ENCODE measurements around the gene MYZAP.

The MYZAP gene

DNA sequence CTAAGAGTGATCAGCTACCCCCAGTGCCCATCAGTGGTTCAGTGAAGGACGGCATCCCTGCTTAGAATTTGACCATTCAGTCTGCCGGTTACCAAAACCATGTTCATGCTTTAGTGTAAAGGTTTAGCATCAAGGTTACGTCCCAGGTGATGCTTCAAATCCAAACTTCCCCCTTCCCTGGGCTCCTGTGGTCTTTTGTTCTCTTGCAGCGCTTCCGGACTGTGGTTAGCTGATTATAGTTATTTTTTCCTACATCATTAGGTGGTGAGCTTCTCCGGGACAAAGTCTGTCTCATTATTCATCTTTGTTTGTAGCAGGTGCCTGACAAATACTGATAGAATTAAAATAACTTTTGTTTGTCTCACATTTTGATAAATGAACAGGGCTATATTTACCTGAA is 28.3 kb upstream of the MYZAP start:
- DNase-seq, result no peak

DNA sequence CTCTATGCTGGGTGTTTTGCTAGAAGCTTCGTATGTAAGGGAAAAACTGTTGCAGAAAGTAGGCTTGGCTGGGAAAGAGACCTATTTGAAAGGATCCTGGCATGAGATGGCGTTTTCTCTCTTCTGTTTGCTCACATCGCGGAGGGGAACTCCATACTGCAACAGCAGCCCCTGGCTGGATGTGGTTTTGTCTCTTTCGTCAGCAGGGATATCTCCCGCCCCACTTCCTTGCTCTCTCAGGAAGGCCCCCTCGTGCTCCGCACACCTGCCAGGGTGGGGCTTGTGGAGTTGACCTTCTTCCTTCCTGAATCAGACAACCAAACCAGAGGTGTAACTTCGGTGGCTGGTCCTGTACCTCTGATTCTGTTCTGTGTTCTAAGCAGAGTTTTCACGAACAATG is 26.4 kb upstream of the MYZAP start:
- DNase-seq, result no peak

DNA sequence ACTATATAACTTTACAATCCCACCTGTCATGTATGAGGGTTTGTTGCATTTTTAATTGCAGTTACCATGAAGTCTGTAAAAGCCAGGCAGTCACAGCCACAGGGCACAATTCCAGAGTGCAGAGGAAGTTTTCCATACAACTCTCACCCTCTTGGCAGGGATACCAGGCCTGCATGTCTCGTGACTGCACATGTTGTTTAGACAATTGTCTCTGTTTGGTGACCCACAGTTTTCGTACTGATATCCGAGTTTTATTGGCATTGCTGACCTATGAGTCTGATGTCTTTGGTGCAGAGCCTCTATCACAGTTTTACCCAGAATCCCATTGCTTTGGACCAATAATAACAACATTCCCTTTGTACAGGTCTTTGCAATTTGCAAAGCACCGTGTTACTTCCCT is 24.9 kb upstream of the MYZAP start:
- no peak for DNase-seq

DNA sequence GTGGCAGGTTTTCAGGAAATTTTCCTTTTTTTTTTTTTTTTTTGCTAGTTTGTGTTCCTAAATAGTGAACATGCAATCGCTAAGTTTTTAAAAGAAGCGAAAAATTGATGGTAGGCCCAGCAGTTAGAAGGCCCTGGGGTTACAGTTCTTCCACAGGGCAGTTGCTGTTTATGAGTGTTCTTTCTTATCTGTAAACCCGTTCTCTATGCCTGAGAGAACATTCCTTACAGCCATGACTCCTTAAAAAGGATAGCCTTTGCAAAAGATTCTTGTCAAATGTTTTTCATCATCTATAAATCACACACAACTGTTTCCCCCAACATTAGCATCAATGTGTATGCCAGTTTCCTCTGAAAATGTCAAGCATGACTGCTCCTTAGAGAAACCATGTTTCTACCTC is 23.8 kb upstream of the MYZAP start:
- no peak for DNase-seq

DNA sequence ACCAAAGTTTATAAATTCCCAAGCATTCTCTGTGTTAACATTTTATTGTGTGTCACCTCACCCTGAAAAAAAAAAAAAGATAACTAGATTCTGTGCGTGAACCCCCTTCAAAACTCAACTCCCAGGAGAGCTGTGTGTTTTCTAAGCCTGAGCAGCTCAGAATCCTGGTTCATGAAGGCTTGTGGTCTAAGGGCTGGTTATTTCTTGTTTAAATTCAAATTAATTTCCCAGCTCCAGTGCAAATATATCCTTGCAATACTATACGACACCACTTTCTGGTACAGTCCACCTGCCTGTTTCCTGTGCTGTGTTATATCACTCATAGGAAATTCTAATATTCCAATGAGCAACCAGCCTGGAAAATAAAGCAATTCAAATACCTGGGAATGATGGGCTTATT is 23.4 kb upstream of the MYZAP start:
- no peak for DNase-seq

DNA sequence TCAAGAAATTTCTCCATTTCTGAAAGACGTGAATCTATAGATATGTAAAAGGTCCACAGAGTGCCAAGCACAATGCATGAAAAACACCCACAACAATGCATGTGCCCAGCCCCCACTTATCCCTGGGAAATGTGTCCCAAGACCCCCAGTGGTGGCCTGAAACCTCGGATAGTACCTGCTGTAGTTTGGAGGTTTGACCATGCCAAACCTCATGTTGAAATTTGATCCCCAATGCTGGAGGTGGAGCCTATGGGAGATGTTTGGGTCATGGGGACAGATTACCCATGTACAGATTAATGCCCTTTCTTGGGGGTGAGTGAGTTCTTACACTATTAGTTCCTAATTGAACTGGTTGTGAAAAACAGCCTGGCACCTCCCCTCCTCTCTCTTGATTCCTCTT is 21.4 kb upstream of the MYZAP start:
- no peak for DNase-seq

DNA sequence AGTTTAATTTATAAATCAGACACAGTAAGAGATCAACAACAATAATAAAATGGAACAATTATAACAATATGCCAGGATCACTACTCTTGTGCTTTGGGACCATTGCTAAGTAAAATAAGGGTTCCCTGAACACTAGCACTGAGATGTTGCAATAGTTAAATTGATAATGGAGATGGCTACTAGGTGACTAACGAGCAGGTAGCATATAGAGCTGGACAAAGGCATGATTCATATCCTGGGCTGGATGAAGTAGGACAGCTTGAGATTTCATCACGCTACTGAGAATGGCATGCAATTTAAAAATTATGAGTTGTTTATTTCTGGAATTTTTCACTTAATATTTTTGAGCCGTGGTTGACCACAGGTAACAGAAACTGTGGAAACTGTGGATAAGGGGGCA is 20.7 kb upstream of the MYZAP start:
- no peak for DNase-seq

DNA sequence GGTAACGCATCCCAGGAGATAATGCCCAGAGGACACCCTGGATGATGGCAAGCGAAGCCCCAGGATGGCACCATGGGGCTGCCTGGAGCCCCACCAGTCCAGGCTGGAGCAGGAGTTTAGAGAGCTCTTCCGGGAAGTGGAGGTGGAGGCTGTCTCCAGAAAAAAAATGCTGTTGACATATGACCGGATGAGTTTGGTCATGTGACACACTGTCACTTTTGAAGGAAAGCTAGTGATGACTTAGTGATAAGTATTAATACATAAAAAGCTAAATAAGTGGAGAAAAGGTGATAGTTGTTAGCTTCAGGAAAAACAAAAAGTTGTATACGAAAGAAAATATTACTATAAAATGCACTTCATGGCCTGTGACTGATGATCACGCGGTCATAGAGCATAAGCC is 20.0 kb upstream of the MYZAP start:
- no peak for DNase-seq

DNA sequence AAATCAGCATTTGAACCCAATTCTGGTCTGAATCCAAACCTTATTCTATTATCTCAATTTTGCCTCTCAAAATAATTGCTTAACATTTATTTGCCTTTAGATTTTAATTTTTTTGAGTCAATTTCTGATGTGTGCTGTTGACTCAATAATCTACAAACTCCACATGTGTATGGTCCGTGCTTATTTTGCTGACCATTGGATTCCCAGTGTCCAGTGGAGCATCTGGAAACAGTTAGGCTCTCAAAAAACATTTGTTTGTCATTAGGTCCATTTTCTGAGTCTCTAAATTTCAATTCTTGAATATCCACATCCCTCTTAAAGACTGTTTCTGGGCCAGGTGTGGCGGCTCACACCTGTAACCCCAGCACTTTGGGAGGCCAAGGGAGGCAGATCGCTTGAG is 19.2 kb upstream of the MYZAP start:
- DNase-seq, result no peak

DNA sequence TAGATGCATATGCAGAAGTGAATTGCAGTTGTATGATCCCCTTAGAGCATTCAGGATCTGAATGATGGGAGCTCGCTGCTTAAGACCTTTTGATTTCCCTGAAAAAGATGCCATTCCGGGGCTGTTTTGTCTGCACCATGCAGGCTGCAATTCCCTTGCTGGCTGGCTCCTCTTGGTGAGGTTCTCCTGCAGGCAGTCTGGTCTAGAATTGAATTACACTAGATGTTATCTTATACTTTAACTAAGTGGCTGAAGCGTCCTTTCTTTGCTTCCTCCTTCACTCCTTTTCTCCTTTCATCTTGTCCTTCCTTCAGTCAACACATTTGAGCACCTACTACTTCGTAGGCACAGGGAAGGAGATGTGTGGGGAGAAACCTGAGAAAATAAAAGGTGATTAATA is 18.6 kb upstream of the MYZAP start:
- no peak for DNase-seq

DNA sequence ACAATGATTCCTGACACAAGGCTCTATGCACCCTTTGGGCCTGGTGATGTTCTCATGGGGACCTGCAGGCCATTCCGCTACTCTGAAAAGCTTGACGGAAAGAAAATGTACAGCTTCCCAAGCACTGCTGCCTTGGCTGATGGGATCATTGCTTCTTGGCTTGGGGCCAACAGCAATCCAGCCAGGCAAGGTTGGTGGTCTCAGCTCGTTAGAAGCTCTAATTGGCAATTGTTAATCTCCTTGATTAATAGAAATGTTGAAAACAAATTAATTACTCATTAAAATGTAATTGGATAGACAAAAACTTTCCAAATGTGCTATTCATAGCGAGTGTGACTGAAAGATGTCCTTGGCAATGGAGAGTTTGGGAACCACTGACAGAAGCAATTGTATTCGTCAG is 16.3 kb upstream of the MYZAP start:
- DNase-seq, result peak; percentile 43

DNA sequence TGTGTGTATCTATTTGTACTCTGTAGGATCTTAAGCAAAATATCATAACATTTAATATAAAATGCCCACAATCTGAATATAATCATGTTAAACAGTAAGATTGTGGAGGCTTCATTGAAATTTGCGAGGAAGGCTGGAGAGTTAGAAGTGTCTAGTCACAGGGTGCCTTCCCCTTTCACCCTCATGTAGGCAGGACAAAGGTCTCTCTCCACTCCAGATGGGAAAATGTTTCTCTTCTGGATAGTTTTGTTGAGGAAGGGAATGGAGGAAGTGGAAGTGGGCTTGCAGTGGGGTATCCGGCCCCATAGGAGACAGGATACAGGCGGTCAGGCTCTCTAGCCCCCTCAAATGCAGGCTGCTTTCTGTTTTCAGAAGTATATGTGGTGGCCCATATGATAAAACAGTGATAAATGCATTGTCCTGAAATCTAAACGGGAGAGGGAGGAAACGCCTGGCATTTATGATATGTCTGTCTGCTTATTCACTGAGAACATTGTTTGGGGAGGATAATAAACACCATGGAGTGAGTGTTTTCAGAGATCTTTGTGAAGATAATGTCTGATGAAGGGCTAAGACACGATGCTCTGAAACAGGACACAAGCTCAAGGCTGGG is 13.3 kb upstream of the MYZAP start:
- no peak for DNase-seq

DNA sequence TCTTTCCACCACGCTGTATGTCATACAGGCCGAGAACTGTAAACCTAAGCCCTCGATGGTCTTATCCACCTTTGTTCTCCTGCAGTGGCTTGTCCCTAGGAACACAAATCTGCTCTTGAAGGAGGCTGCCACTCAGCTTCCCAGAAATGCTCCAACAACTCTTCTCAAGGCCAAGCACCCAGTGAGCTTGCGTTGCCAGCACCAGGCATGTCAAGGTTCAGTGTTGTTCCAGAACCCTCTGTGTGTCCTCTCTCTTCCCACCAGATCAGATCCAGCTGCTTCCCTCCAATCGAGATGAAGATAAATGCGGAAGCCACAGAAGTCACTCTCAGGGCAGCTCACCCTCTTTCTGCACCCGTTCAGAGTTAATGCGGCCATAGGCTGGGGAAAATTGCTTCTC is 11.3 kb upstream of the MYZAP start:
- no peak for DNase-seq

DNA sequence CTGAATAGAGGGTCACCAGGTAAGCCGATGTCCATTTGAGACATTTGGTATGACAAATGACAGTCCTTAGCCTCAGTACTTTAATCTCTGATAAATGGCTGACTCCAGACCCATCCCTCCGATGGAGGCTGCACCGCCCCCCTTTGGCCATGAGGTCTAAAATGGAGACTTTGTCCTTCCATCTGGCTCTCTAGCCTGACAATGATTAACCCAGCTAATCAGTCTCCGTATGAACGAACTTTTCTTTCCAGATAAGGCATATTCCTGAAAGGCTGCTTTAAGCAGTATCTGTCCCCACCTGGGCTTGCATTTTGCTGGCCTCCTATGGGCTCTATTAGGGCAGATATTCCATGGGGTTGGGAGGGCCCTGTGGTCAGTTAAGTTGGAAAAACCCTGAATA is 10.8 kb upstream of the MYZAP start:
- DNase-seq, result peak; percentile 48

DNA sequence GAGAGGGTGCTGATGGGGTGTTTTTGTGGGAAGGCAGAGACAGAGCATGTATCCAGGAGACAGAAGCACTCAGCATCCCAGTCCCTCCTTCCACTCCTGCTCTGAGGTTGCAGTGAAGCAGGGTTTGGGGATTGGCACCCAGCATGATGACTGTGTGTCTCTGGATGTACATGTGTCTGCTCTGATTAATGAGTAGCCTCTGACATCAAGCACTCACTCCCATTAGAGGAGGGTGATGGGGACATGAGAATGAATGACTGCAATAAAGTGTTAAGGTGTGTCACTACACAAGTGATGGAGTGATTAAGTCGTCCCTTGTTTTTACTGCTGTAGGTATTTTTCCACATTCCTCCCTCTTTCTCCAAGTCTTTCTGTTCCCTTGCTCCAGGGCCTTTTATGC is 9.6 kb upstream of the MYZAP start:
- no peak for DNase-seq

DNA sequence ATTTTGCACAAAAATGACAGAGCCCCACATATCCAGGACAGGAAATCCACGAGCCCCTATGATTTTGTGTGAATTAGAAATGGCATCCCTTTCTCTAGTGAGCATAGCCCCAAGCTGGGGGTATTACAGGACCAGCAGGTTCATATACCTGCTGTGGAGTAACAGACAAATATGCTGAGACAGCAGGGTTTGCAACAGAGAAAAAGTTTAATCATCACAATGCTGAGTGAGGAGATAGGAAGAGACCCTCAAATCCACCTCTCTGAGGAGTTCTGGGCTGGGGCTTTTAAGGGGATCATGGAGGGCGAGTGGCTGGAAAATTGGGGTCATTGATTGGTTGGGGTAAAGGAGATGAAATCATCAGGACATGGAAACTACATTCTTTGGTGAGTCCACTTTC is 8.4 kb upstream of the MYZAP start:
- no peak for DNase-seq

DNA sequence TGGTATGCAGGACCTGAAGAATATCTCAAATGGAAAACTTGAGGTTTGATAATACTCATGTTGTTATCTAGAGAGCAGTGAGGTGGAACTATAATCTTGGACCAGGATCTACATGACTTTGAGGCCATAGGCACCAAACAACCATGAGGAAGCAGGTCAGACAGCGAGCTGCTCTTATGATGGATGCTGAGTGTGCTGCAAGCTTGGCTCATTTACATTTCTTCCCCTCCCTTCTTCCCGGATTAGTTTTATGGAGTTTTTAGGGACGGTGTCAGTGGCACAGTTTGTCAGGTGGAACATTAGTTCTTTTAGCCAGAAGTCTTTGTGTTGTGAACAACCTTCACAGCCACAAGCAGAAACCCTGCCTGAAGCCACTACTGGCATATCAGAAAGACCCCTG is 8.0 kb upstream of the MYZAP start:
- no peak for DNase-seq

DNA sequence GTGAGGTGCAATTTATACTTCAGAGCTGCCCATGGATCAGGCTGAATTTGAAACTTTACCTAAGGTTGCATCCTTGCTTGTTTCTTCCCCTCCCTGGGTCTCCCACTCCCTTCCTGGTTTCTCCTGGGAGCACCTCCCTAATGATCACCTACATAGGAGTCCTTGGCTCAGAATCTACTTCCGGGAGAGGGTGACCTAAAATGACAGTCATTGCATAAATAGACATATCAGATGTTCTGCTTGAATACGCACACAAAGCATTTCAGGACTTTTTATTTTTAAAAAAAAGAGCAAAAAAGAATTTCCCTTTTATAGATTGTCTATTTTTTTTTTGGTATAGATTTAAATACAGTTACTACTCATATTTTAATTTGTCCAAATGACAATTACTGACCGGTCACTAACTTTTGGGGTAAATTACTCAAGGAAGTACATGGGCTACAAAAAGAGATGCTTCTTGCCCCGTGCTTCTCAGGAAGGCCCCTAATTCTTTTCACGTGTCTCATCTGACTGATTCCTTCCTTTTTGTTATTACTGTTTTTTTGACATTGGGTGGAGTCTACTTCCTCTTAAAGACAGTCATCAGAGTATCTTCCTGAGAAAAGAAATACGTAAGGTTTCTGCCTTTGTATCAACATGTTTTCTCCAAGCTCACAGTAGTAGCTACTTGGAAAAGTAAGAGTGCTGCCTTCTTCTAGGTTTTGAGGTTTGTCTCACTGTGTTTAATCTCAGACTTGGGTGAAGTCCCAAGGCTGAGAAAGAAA is 4.9 kb upstream of the MYZAP start:
- DNase-seq, result no peak

DNA sequence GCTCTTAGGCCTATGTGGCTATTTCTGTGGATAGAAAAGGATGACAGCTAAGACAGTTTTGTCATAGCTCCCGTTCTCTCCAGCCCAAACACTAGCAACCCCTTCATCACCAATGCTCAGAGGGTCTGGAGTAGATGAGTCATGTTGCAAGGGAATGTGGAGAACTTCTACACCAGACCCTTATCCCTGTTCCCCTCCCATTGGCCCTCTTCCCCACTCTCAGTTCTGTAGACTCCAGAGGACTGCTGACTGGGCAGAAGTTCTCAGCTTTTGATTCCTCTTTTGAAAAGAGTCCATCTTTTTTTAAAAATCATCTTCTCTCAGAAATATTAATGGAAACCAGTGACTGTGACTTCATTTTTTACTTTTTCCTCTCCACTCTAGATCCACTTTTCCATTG is 2.4 kb upstream of the MYZAP start:
- DNase-seq, result no peak

DNA sequence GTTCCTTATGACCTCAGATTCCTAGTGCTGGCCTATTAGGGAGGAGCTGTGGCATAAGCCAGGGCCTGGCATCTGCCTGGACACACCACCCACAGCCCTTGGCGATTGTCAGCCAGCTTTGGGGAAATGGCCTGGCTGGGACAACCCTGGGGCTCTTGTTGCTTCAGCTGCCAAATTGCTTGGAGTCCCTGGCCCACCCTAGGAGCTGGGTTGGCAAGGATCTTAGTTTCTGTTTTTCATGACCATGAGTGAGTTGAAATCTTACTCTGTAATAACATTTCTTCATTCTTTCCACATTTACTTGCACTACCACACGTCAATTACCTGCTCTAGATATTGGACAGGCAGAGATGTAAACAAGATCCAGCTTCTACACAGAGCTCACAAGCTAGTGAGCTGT is 1.9 kb upstream of the MYZAP start:
- no peak for DNase-seq

DNA sequence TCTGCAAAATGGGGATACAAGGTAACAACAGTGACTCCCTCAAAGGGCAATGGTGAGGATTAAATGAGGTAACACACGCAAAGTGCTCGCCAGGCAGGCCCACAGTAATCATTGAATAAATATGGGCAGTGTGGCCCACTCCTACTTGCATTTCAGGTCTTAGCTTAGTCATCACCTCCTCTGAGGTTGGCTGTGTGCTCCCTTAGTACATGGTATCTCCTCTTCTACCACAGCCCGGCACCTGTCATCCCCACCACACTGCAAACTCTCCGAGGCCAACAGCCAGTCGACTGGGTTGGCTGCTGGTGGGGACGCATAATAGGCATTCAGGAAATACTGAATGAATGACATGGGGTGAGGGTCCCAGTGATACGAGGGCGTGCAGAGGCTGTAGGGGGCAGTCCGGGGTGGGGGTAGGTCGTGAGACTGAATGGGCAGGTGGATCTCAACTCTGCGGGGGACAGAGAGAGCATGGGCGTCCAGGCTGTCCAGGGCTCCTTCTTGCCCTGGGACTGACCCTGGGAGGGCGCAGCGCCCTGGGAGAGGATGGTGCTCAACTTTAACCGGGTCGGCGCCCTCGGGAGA is 375 bp upstream of the MYZAP start:
- no peak for DNase-seq

DNA sequence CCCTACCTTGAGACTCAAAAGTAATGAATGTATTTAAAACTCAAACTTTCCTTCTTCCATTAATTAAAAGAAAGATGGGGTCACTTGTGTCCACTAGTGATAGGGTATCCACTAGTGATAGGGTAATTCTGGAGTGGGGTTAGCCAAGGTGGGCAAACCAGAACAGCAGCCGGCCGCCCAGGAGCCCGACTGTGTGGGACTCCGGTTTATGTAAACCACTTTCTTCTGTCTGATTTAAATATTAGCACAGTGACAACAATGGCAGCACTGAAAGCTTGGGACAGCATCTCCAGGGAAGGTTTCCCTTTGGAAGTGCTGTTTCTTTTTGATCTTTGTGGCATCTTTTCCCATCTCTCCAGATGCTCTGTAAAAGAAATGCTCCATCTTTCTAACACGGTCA is 722 bp downstream of the MYZAP start:
- no peak for DNase-seq

DNA sequence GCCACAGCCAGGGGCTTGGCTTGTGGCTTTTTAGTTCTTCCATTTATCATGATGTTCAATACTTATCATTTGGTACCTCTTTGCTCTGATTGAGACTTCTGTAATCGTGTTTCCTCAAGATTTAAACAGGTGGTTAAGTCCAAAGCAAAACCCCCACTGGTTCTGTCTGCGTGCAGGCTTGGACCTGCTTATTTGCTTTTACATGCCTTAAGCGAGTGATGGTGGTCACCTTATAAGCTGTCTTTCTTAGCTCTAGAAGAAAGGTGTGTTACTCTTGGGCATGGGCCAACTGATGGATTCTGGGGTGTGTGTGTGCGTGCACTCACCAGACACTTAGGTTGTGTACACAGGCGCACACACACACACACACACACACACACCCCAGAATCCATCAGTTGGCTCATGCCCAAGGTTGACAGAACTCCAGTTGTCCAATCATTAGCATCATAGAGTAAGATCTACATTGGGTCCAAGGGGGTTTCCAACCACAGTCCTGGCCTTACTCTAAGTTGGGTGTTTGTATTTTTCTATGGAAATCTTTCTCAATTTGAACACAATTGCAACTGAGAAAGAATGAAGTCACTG is 1.2 kb downstream of the MYZAP start:
- DNase-seq, result no peak

DNA sequence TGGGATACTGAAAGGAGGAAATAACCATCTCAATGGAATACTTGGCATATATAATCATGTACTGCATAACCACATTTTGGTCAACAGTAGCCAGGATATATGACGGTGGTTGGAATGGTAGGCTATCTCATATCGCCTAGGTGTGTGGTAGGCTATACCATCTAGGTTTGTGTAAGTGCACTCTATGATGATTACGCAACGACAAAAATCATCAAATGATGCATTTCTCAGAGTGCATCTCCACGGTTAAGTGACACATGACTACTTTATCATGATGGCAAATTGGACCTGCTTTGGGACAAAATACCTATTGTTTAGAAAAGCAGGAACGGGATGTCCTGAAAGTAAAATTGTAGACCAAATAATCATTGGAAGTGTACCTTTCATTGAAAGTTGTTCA is 2.8 kb downstream of the MYZAP start:
- DNase-seq, result no peak
